SH-SY5Y (cell line): Measurements from ENCODE around the gene GREB1.

Experiments used
- GATA2 ChIP-seq: IDR thresholded peaks from 2 replicates; pipeline ENCODE4 v1.6.1; 2011; ENCODE audit warnings: mild to moderate bottlenecking, low read depth, low read length
- GATA3 ChIP-seq: IDR thresholded peaks from 2 replicates; pipeline ENCODE4 v1.6.1; 2011; ENCODE audit warnings: low read depth, mild to moderate bottlenecking, low read length, moderate library complexity

DNA sequence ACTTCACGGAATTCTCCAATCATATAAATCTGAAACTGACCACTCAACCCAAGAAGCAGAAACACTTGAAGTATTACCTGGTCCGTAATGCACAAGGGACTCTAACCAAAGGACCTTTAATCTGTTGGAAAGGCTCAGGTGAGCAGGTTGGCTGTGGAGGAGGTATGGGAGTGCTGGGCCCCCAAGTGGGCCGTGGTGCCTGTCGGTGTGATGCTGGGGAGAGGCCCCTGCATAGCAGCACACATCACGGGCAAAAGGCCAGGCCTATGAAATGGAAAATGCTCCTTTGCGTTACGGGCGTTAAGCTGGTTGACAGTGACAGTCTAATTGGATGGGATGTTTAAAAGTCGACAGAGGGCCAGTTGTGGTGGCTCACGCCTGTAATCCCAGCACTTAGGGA lies 42.6 kb downstream of the GREB1 start:
- no peak for TF ChIP-seq GATA3
- no peak for TF ChIP-seq GATA2
